Glomerular visceral epithelial cell (primary cell): ENCODE data around the gene ZBTB16.

Experiments
- DNase-seq: peaks from one replicate; pipeline ENCODE4 v3.0.0-alpha.2; 2016; ENCODE audit errors: extremely low spot score

ZBTB16 gene

GRCh38 chr11:114298710-114299109, 239.2 kb downstream of the ZBTB16 start:
- peak; percentile 45 for DNase-seq
